Measurements from ENCODE around the gene RTKN.

GRCh38 chr2:74441170-74441689 lies 507 bp downstream of the RTKN start:
- TF ChIP-seq SIN3A (IDR thresholded peaks at IDR 0.05; ENCODE audit: borderline replicate concordance, insufficient read depth, low read length) (no peak), POLR2AphosphoS5 (IDR thresholded peaks at IDR 0.05; ENCODE audit: low read depth, low read length) (no peak)
- TF ChIP-seq, protein P1, sequence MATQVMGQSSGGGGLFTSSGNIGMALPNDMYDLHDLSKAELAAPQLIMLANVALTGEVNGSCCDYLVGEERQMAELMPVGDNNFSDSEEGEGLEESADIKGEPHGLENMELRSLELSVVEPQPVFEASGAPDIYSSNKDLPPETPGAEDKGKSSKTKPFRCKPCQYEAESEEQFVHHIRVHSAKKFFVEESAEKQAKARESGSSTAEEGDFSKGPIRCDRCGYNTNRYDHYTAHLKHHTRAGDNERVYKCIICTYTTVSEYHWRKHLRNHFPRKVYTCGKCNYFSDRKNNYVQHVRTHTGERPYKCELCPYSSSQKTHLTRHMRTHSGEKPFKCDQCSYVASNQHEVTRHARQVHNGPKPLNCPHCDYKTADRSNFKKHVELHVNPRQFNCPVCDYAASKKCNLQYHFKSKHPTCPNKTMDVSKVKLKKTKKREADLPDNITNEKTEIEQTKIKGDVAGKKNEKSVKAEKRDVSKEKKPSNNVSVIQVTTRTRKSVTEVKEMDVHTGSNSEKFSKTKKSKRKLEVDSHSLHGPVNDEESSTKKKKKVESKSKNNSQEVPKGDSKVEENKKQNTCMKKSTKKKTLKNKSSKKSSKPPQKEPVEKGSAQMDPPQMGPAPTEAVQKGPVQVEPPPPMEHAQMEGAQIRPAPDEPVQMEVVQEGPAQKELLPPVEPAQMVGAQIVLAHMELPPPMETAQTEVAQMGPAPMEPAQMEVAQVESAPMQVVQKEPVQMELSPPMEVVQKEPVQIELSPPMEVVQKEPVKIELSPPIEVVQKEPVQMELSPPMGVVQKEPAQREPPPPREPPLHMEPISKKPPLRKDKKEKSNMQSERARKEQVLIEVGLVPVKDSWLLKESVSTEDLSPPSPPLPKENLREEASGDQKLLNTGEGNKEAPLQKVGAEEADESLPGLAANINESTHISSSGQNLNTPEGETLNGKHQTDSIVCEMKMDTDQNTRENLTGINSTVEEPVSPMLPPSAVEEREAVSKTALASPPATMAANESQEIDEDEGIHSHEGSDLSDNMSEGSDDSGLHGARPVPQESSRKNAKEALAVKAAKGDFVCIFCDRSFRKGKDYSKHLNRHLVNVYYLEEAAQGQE (IDR thresholded peaks at IDR 0.05; ENCODE audit: insufficient read depth in 1 of 2, low read depth in 2 of 2, low read length in 2 of 2): no peak

Measured in PFSK-1 (cell line).